Smooth muscle cell (in vitro differentiated cells): ENCODE data around the gene TMEM178A. TPM values are rescaled to one million over a fixed set of nuclear protein-coding genes. Genes with fewer than 3 reads are reported as not detected.
"Not testable (repeated sequence)": the region's sequence is repeated elsewhere in the genome, so short reads cannot be mapped to it uniquely, and the experiment has no call there.

Source experiments
- DNase-seq: peaks from one replicate; lab custom pipeline; 2025; ENCODE audit not compliant: unreplicated experiment; lab: John Stamatoyannopoulos, UW
- H2AFZ ChIP-seq: fragments of 200-600 bp; sonication (generic); 2 replicates; pipeline ENCODE4 v1.6.0; 2016; ENCODE audit warnings: antibody characterized with exemption, low read depth, mild to moderate bottlenecking
- H3F3A ChIP-seq: fragments of 200-600 bp; sonication (generic); 2 replicates; pipeline ENCODE4 v1.6.0; 2017; ENCODE audit warnings: antibody characterized with exemption, low read depth
- H3K27ac ChIP-seq: fragments of 200-600 bp; sonication (generic); 2 replicates; pipeline ENCODE4 v1.5.1; 2016; ENCODE audit warnings: low read depth, mild to moderate bottlenecking
- H3K27me3 ChIP-seq: fragments of 200-600 bp; sonication (generic); 2 replicates; pipeline ENCODE4 v1.6.1; 2016; ENCODE audit warnings: low read depth, mild to moderate bottlenecking
- H3K36me3 ChIP-seq: fragments of 200-600 bp; sonication (generic); 2 replicates; pipeline ENCODE4 v1.5.1; 2016; ENCODE audit warnings: low read depth
- H3K4me1 ChIP-seq: fragments of 200-600 bp; sonication (generic); 2 replicates; pipeline ENCODE4 v1.5.1; 2016; ENCODE audit warnings: low read depth
- H3K4me2 ChIP-seq: fragments of 200-600 bp; sonication (generic); 2 replicates; pipeline ENCODE4 v1.6.0; 2016; ENCODE audit warnings: mild to moderate bottlenecking
- H3K4me3 ChIP-seq: fragments of 200-600 bp; sonication (generic); 2 replicates; pipeline ENCODE4 v1.5.1; 2016; ENCODE audit warnings: mild to moderate bottlenecking
- H3K79me2 ChIP-seq: fragments of 200-600 bp; sonication (generic); 2 replicates; pipeline ENCODE4 v1.6.0; 2016; ENCODE audit warnings: low read depth, mild to moderate bottlenecking
- H3K9ac ChIP-seq: fragments of 200-600 bp; sonication (generic); 2 replicates; pipeline ENCODE4 v1.6.0; 2016; ENCODE audit warnings: low read depth
- H3K9me3 ChIP-seq: fragments of 200-600 bp; sonication (generic); replicated peaks from 2 replicates; pipeline ENCODE4 v1.5.1; 2016; ENCODE audit warnings: low read depth
- H4K20me1 ChIP-seq: fragments of 200-600 bp; sonication (generic); 2 replicates; pipeline ENCODE4 v1.6.0; 2016; ENCODE audit warnings: low read depth
- CTCF ChIP-seq: fragments of 200-600 bp; sonication (generic); IDR thresholded peaks from 2 replicates; pipeline ENCODE4 v1.5.1; 2017; ENCODE audit warnings: borderline replicate concordance, mild to moderate bottlenecking, antibody characterized with exemption; ENCODE audit not compliant: insufficient read depth, poor library complexity, severe bottlenecking
- WGBS: methylation state at CpG from one replicate; pipeline ENCODE4 v1.1.7; 2016; ENCODE audit warnings: low lambda C conversion rate; 5-methylcytosine and 5-hydroxymethylcytosine counted together
- polyA plus RNA-seq: library from polyadenylated mRNA; unstranded; fragments of >200 nt; fragmentation: Nextera tagmentation; extraction: Ambion mirVana; gene quantifications from 2 replicates; pipeline ENCODE4 v1.2.1, GENCODE V29; 2016
- total RNA-seq: library from RNA; depleted of rRNA; stranded (reverse); fragments of >200 nt; gene quantifications from 2 replicates; pipeline ENCODE4 v1.2.3, GENCODE V29; 2014

The TMEM178A gene
- total and polyA plus RNA-seq, 2 experiments from 2014 or later, result 14.6 to 22.2 TPM

GRCh38 chr2:39725401-39725800, 59.7 kb downstream of the TMEM178A start:
- H3K4me2 ChIP-seq, result peak overlapping the region; percentile 74
- H2AFZ ChIP-seq, result no peak overlapping the region
- no peaks in the 10 kb centered on the region for H3K27me3 ChIP-seq
- peaks cover 10% of the 10 kb centered on the region for H3K4me1 ChIP-seq
- H3K36me3 ChIP-seq, result no peaks in the 10 kb centered on the region
- H3F3A ChIP-seq, result peaks cover 5% of the 10 kb centered on the region
- no peaks in the 10 kb centered on the region for H4K20me1 ChIP-seq
- no peak overlapping the region for H3K9ac ChIP-seq
- WGBS, result 76% methylated on average over 5 of the region's 5 CpGs
- DNase-seq, result no peak
- no peak for TF ChIP-seq CTCF
- no peaks in the 10 kb centered on the region for H3K9me3 ChIP-seq
- no peaks in the 10 kb centered on the region for H3K79me2 ChIP-seq
- peak overlapping the region; percentile 60 for H3K27ac ChIP-seq
- no peak overlapping the region for H3K4me3 ChIP-seq

GRCh38 chr2:39728085-39728484, 62.4 kb downstream of the TMEM178A start:
- peak overlapping the region; percentile 11 for H3K4me2 ChIP-seq
- H3K36me3 ChIP-seq, H3K27me3 ChIP-seq, H2AFZ ChIP-seq, H3F3A ChIP-seq, H4K20me1 ChIP-seq, H3K9me3 ChIP-seq, H3K4me3 ChIP-seq, H3K9ac ChIP-seq, DNase-seq: not testable (repeated sequence)
- peaks cover 10% of the 10 kb centered on the region for H3K4me1 ChIP-seq
- H3K27ac ChIP-seq, result peak overlapping the region; percentile 79
- 23% methylated on average over 4 of the region's 4 CpGs for WGBS
- H3K79me2 ChIP-seq, result peaks cover 10% of the 10 kb centered on the region

- no peak overlapping the region for H2AFZ ChIP-seq
- DNase-seq, result no peak
- no peak overlapping the region for H3K4me3 ChIP-seq
- peak; percentile 61 for TF ChIP-seq CTCF
- H3K9me3 ChIP-seq, result no peaks in the 10 kb centered on the region
- no peaks in the 10 kb centered on the region for H4K20me1 ChIP-seq
- H3K36me3 ChIP-seq, result no peaks in the 10 kb centered on the region
- no peak overlapping the region for H3K9ac ChIP-seq
- H3K4me2 ChIP-seq, result no peak overlapping the region
- no peaks in the 10 kb centered on the region for H3K27me3 ChIP-seq
- H3K27ac ChIP-seq, result peak overlapping the region; percentile 79
- WGBS, result 68% methylated on average over 5 of the region's 5 CpGs
- H3K4me1 ChIP-seq, result peaks cover 6% of the 10 kb centered on the region
- H3F3A ChIP-seq, result peaks cover 5% of the 10 kb centered on the region
- peaks cover 19% of the 10 kb centered on the region for H3K79me2 ChIP-seq
These were observed 63.2 kb downstream of the TMEM178A start for GRCh38 chr2:39728941-39729351.

GRCh38 chr2:39730276-39730675, 64.6 kb downstream of the TMEM178A start:
- no peaks in the 10 kb centered on the region for H3K27me3 ChIP-seq
- H2AFZ ChIP-seq, result no peak overlapping the region
- 53% methylated on average over 5 of the region's 5 CpGs for WGBS
- H3K4me3 ChIP-seq, result no peak overlapping the region
- H3K9ac ChIP-seq, result no peak overlapping the region
- no peak for TF ChIP-seq CTCF
- H3K79me2 ChIP-seq, result peaks cover 32% of the 10 kb centered on the region
- no peaks in the 10 kb centered on the region for H3K9me3 ChIP-seq
- H3K27ac ChIP-seq, result no peak overlapping the region
- no peak for DNase-seq
- H3K36me3 ChIP-seq, result no peaks in the 10 kb centered on the region
- H4K20me1 ChIP-seq, result no peaks in the 10 kb centered on the region
- no peaks in the 10 kb centered on the region for H3K4me1 ChIP-seq
- peaks cover 15% of the 10 kb centered on the region for H3F3A ChIP-seq
- H3K4me2 ChIP-seq, result no peak overlapping the region
